ENCODE measurements around the gene ASCL1.

The ASCL1 gene

GRCh38 chr12:102990419-102990818 is 32.9 kb downstream of the ASCL1 start:
- no peak for DNase-seq

- DNase-seq, result no peak
Observed at GRCh38 chr12:102992297-102992696, 34.8 kb downstream of the ASCL1 start.

GRCh38 chr12:102992720-102993119 is 35.2 kb downstream of the ASCL1 start:
- DNase-seq, result no peak

GRCh38 chr12:102993537-102993936 is 36.1 kb downstream of the ASCL1 start:
- no peak for DNase-seq

GRCh38 chr12:102995372-102995771 is 37.9 kb downstream of the ASCL1 start:
- no peak for DNase-seq
